C4-2B (cell line): ENCODE measurements around the gene ANKRD61.
"Not testable (repeated sequence)": the region's sequence is repeated elsewhere in the genome, so short reads cannot be mapped to it uniquely, and the experiment has no call there.

Source experiments
- H3K27ac ChIP-seq: fragments of 450-650 bp; 2 replicates; pipeline ENCODE4 v1.5.1; 2017
- ZFX ChIP-seq: fragments of 450-650 bp; IDR thresholded peaks from 2 replicates; pipeline ENCODE4 v1.6.1; 2017
- TF ChIP-seq, protein P1 (sequence below): fragments of 450-650 bp; conservative IDR thresholded peaks from 2 replicates; pipeline ENCODE4 v1.5.1; 2017; ENCODE audit warnings: mild to moderate bottlenecking

ANKRD61 gene

DNA sequence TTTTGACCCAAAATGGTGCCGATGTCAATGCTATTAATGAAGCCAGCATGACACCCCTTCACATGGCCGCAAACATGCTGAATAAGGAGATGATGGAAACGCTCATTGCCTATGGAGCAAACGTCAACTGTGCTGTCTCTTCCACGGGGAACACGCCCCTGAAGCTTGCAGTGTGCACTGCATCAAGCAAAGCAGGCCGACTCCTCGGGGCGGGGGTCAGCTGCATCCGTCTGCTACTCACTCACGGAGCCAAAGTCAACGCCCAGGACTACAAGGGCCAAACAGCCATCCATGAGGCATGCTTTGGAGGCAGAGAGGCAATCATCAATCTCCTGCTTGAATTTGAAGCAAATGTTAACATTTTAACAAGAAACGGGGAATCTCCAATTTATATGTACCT is 4.5 kb downstream of the ANKRD61 start:
- H3K27ac ChIP-seq: no peak overlapping the region
- TF ChIP-seq, protein P1, sequence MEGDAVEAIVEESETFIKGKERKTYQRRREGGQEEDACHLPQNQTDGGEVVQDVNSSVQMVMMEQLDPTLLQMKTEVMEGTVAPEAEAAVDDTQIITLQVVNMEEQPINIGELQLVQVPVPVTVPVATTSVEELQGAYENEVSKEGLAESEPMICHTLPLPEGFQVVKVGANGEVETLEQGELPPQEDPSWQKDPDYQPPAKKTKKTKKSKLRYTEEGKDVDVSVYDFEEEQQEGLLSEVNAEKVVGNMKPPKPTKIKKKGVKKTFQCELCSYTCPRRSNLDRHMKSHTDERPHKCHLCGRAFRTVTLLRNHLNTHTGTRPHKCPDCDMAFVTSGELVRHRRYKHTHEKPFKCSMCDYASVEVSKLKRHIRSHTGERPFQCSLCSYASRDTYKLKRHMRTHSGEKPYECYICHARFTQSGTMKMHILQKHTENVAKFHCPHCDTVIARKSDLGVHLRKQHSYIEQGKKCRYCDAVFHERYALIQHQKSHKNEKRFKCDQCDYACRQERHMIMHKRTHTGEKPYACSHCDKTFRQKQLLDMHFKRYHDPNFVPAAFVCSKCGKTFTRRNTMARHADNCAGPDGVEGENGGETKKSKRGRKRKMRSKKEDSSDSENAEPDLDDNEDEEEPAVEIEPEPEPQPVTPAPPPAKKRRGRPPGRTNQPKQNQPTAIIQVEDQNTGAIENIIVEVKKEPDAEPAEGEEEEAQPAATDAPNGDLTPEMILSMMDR: no peak
- no peak for TF ChIP-seq ZFX

DNA sequence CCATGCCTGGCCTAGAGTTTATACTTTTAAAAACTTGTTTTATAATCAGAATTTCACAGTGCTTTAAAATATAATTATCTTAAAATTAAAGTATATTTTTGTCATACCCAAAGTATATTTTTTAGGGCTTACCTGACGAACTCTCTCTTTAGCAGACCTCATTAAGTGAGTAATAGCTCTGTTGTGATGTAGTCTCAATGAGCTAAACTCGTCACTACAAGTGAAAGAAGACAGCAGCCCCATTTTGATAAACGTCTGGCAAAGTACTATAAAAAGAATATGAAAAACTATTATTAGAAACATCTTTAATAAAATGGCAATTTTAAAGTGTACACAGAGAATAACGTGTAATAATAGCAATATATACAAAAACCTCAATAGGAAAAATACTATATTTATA is 18.6 kb downstream of the ANKRD61 start:
- no peak overlapping the region for H3K27ac ChIP-seq
- no peak for TF ChIP-seq ZFX
- TF ChIP-seq, protein P1: no peak

DNA sequence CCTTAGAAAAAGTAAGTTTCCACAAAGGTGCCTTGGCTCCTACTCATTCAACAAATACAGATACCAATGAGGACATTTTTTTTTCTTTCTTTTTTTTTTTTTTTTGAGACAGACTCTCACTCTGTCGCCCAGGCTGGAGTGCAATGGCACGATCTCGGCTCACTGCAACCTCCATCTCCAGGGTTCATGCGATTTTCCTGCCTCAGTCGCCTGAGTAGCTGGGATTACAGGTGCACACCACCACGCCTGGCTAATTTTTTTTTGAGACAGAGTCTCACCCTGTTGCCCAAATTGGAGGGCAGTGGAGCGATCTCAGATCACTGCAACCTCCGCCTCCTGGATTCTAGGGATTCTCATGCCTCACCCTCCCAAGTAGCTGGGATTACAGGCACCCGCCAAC is 20.0 kb downstream of the ANKRD61 start:
- not testable (repeated sequence) for H3K27ac ChIP-seq

DNA sequence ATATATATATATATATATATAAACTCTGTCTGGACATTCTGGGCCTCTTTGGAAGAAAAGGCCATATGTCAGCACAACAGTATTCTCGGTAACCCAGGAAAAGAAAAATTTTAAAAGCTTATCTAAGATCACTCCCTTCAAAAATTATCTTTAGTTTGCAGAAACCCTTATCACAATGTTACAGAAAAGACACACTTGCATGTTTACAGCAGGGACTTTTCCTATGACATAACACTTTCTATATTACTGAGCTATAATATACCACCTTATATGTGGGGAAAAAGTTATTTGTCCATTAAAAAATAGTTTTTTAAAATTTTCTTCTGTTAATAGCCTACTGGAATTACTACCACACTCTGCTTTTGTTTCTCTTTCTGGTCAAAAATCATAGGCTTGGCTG is 25.4 kb downstream of the ANKRD61 start:
- TF ChIP-seq, protein P1: no peak
- TF ChIP-seq ZFX: no peak
- H3K27ac ChIP-seq: no peak overlapping the region

DNA sequence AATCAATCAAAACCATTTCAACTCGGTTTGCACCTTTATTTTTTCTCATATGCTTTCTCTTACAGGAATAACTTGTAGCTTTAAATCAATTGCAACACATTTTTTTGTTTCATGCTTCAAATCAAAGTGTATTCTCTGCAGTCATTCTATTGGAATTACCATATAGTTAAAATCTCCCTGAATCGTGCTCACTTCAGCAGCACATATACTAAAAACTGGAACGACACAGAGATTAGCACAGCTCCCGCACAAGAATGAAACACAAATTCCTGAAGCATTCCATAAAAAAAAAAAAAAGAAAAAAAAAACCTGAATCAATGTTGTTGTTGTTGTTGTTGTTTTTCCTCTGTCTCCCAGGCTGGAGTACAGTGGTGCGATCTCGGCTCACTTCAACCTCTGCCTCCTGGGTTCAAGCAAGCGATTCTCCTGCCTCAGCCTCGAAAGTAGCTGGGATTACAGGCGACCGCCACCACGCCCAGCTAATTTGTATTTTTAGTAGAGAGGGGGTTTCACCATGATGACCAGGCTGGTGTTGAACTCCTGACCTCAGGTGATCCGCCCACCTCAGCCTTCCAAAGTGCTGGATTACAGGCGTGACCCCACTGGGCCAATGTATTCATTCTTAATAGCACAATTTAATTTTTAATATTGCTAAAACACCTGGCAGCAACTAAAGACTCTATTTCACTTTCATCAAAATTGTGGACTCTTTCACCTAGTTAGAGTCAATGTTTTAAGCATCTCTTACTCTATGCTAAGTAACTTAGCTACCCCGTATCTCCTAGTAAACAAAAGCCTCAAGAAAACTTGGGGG is 26.3 kb downstream of the ANKRD61 start:
- no peak for TF ChIP-seq ZFX
- TF ChIP-seq, protein P1: no peak
- peak overlapping the region; percentile 90 for H3K27ac ChIP-seq

DNA sequence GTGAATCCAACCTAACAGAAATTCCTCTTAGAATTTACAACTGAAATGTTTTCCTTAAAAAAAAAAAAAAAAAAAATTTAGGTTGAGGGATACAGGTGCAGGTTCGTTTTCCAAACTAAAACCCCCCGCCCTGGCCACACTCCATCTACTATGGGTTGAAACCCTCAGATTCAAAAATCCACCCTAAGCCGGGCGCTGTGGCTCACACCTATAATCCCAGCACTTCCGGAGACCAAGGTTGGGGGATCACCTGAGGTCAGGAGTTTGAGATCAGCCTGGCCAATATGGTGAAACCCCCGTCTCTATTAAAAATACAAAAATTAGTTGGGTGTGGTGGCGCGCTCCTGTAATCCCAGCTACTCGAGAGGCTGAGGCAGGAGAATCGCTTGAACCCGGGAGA is 28.8 kb downstream of the ANKRD61 start:
- not testable (repeated sequence) for H3K27ac ChIP-seq

DNA sequence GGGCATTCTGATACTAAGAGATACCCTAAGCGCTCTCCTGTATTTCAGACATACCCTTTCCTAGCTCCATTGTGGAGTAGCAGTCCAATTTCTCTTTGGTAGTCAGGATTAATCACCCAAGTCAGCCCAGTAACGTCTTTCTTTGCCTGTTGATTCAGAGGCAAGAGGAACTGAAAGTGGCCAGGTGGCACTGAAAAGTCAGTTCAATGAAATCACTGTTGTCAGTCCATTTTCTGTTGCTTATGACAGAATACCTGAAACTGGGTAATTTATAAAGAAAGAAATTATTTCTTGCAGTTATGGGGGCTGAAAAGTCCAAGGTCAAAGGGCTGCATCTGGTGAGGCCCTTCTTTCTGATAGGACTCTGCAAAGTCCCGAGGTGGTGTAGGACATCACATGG is 40.2 kb downstream of the ANKRD61 start:
- H3K27ac ChIP-seq: no peak overlapping the region
- TF ChIP-seq, protein P1: no peak

DNA sequence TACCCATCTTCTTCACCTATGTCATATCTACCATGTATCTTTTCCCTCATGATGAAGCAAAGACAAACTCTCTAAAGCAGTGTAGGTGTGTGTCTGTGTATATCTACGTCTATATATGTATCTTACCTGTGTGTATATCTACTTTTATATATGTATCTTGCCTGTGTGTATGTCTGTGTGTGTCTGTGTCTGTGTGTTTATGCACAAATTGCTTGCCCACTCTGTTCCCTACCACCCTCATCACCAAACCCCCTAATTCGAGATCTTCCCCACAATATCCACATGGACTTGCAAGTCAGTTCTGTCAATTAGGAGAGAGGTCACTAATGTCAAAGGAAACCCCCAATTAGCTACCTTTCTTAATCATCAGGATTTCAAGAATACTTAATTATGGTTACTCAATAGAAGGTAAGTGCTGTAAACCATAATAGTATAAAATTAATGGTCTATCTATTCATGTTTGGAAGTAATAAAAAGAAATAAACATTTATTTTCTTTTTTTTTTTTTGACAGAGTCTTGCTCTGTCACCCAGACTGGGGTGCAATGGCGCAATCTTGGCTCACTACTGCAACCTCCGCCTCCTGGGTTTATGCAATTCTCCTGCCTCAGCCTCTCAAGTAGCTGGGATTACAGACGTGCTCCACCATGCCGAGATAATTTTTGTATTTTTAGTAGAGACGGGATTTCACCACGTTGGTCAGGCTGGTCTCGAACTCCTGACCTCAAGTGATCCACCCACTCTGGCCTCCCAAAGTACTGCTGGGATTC is 43.6 kb downstream of the ANKRD61 start:
- H3K27ac ChIP-seq: no peak overlapping the region

More for the DNA sequence above, 43.6 kb downstream of the ANKRD61 start:
- TF ChIP-seq, protein P1: no peak
- TF ChIP-seq ZFX: no peak
